ENCODE results near the gene PDE4B.

DNA sequence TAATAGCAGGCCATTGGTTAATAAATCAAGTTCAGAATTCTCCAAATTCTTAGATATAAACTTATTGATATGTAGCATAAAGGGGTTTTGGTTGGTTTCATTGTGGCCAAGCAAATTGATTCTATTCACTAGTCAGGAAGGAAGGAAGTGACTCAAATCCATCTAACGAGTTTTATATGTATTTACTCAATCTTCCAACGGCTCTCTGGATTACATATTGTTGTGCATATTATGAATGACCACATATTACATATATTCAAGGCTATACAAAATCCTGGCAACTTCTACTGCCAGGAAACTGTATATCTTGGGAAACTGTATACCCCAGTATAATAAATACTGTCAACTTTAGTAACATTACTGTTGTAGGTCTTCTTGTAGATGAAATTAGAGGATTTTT, 20.1 kb upstream of the PDE4B start:
- TF ChIP-seq TAF1 (IDR thresholded peaks at IDR 0.05; ENCODE audit: low read depth, low read length) (no peak), POLR2A (IDR thresholded peaks at IDR 0.05; ENCODE audit: low read depth, low read length) (no peak), POLR2AphosphoS5 (IDR thresholded peaks at IDR 0.05; ENCODE audit: low read depth, low read length) (no peak), PAX5 (IDR thresholded peaks at IDR 0.05; ENCODE audit: insufficient read depth, low read length, severe bottlenecking) (no peak), SPI1 (IDR thresholded peaks at IDR 0.05; ENCODE audit: low read depth, low read length) (no peak)
